Measurements from ENCODE around the gene AIM2.
"Not testable (repeated sequence)": the region's sequence is repeated elsewhere in the genome, so short reads cannot be mapped to it uniquely, and the experiment has no call there.

Gene AIM2

GRCh38 chr1:159051436-159051835 is 25.1 kb downstream of the AIM2 start:
- H3K4me1 ChIP-seq (ENCODE audit: low read length), result no peaks in the 10 kb centered on the region
- no peaks in the 10 kb centered on the region for H3K9me2 ChIP-seq (replicated peaks; ENCODE audit: insufficient read depth, low read length)
- no peak for TF ChIP-seq EZH2 (optimal IDR thresholded peaks at IDR 0.05; ENCODE audit: low read depth, low read length)
- no peak for TF ChIP-seq CTCF (IDR thresholded peaks at IDR 0.05; ENCODE audit: low read length)
- no peak for TF ChIP-seq EZH2phosphoT487 (IDR thresholded peaks at IDR 0.05; ENCODE audit: low read length)
- no peak overlapping the region for H3K27ac ChIP-seq (ENCODE audit: low read length)
- no peaks in the 10 kb centered on the region for H3K79me2 ChIP-seq (ENCODE audit: low read length)
- DNase-seq, result no peak
- H4K20me1 ChIP-seq (ENCODE audit: insufficient read depth, low read length), result no peaks in the 10 kb centered on the region
- H3K27me3 ChIP-seq (replicated peaks; ENCODE audit: insufficient read depth, low read length), result no peaks in the 10 kb centered on the region
- H3K9ac ChIP-seq (ENCODE audit: low read length), result no peak overlapping the region
- H3F3A ChIP-seq (ENCODE audit: insufficient read depth, low read length), result no peaks in the 10 kb centered on the region; the same call in 1 of the 2 replicates
- H3K9me3 ChIP-seq (replicated peaks; ENCODE audit: insufficient read depth, low read length), result no peaks in the 10 kb centered on the region
- H3K4me3 ChIP-seq (ENCODE audit: low read length), result no peak overlapping the region
- peaks cover 34% of the 10 kb centered on the region for H3K36me3 ChIP-seq (replicated peaks; ENCODE audit: insufficient read depth, low read length)
- H3K4me2 ChIP-seq (ENCODE audit: low read depth, low read length), result no peak overlapping the region
- no peak overlapping the region for H2AFZ ChIP-seq (ENCODE audit: low read length)

GRCh38 chr1:159046486-159046885 is 30.1 kb downstream of the AIM2 start:
- H3K27ac ChIP-seq (ENCODE audit: low read length); H3F3A ChIP-seq (ENCODE audit: insufficient read depth, low read length); H2AFZ ChIP-seq (ENCODE audit: low read length); H3K9me3 ChIP-seq (replicated peaks; ENCODE audit: insufficient read depth, low read length); H3K27me3 ChIP-seq (replicated peaks; ENCODE audit: insufficient read depth, low read length); H3K4me1 ChIP-seq (ENCODE audit: low read length); DNase-seq; H4K20me1 ChIP-seq (ENCODE audit: insufficient read depth, low read length); H3K4me2 ChIP-seq (ENCODE audit: low read depth, low read length); H3K9ac ChIP-seq (ENCODE audit: low read length); H3K4me3 ChIP-seq (ENCODE audit: low read length); H3K9me2 ChIP-seq (replicated peaks; ENCODE audit: insufficient read depth, low read length): not testable (repeated sequence)
- Histone ChIP-seq H3K36me3 (replicated peaks; ENCODE audit: insufficient read depth, low read length) (peaks cover 28% of the 10 kb centered on the region), H3K79me2 (ENCODE audit: low read length) (peaks cover 16% of the 10 kb centered on the region)

GRCh38 chr1:159040893-159041724 is 35.5 kb downstream of the AIM2 start:
- TF ChIP-seq CTCF (IDR thresholded peaks at IDR 0.05; ENCODE audit: low read length) (no peak), EZH2phosphoT487 (IDR thresholded peaks at IDR 0.05; ENCODE audit: low read length) (no peak), EZH2 (optimal IDR thresholded peaks at IDR 0.05; ENCODE audit: low read depth, low read length) (no peak)
- H3K79me2 ChIP-seq (ENCODE audit: low read length), result peaks cover 40% of the 10 kb centered on the region
- no peak overlapping the region for H3K4me2 ChIP-seq (ENCODE audit: low read depth, low read length)
- H3K27me3 ChIP-seq (replicated peaks; ENCODE audit: insufficient read depth, low read length), result no peaks in the 10 kb centered on the region
- H3K27ac ChIP-seq (ENCODE audit: low read length), result no peak overlapping the region
- peaks cover 2% of the 10 kb centered on the region for H3K4me1 ChIP-seq (ENCODE audit: low read length)
- H3K9me2 ChIP-seq (replicated peaks; ENCODE audit: insufficient read depth, low read length), result no peaks in the 10 kb centered on the region
- H3K9ac ChIP-seq (ENCODE audit: low read length), result no peak overlapping the region
- no peak overlapping the region for H3K4me3 ChIP-seq (ENCODE audit: low read length)
- no peaks in the 10 kb centered on the region; the same call in 1 of the 2 replicates for H4K20me1 ChIP-seq (ENCODE audit: insufficient read depth, low read length)
- peaks cover 38% of the 10 kb centered on the region for H3K36me3 ChIP-seq (replicated peaks; ENCODE audit: insufficient read depth, low read length)
- H3F3A ChIP-seq (ENCODE audit: insufficient read depth, low read length), result no peaks in the 10 kb centered on the region
- H3K9me3 ChIP-seq (replicated peaks; ENCODE audit: insufficient read depth, low read length), result no peaks in the 10 kb centered on the region
- no peak overlapping the region for H2AFZ ChIP-seq (ENCODE audit: low read length)
- DNase-seq, result no peak

GRCh38 chr1:159040206-159040605 is 36.4 kb downstream of the AIM2 start:
- TF ChIP-seq EZH2 (optimal IDR thresholded peaks at IDR 0.05; ENCODE audit: low read depth, low read length) (no peak), CTCF (IDR thresholded peaks at IDR 0.05; ENCODE audit: low read length) (no peak), EZH2phosphoT487 (IDR thresholded peaks at IDR 0.05; ENCODE audit: low read length) (no peak)
- Histone ChIP-seq H4K20me1 (ENCODE audit: insufficient read depth, low read length) (no peaks in the 10 kb centered on the region), H2AFZ (ENCODE audit: low read length) (no peak overlapping the region), H3K4me2 (ENCODE audit: low read depth, low read length) (no peak overlapping the region), H3K36me3 (replicated peaks; ENCODE audit: insufficient read depth, low read length) (peaks cover 42% of the 10 kb centered on the region), H3F3A (ENCODE audit: insufficient read depth, low read length) (no peaks in the 10 kb centered on the region), H3K4me3 (ENCODE audit: low read length) (no peak overlapping the region), H3K9me3 (replicated peaks; ENCODE audit: insufficient read depth, low read length) (no peaks in the 10 kb centered on the region), H3K79me2 (ENCODE audit: low read length) (peaks cover 41% of the 10 kb centered on the region), H3K27me3 (replicated peaks; ENCODE audit: insufficient read depth, low read length) (no peaks in the 10 kb centered on the region), H3K4me1 (ENCODE audit: low read length) (no peaks in the 10 kb centered on the region), H3K27ac (ENCODE audit: low read length) (no peak overlapping the region), H3K9me2 (replicated peaks; ENCODE audit: insufficient read depth, low read length) (no peaks in the 10 kb centered on the region), H3K9ac (ENCODE audit: low read length) (no peak overlapping the region)
- DNase-seq, result no peak

Measured in MM.1S (cell line).